DOHH2 (cell line): ENCODE results near the gene SNIP1.

Experiments used
- CTCF ChIP-seq: fragments of 200-600 bp; sonication (generic); IDR thresholded peaks from one replicate; pipeline ENCODE4 v1.5.1; 2014; ENCODE audit warnings: antibody characterized with exemption, mild to moderate bottlenecking, low read depth, low read length; ENCODE audit not compliant: poor library complexity, severe bottlenecking
- EZH2phosphoT487 ChIP-seq: fragments of 200-600 bp; sonication (generic); IDR thresholded peaks from 2 replicates; pipeline ENCODE4 v1.6.1; 2017; ENCODE audit warnings: borderline replicate concordance, mild to moderate bottlenecking, antibody characterized with exemption, low read length, moderate library complexity, mixed read lengths

GRCh38 chr1:37599940-37600339, 45.8 kb upstream of the SNIP1 start:
- TF ChIP-seq CTCF = no peak
- no peak for TF ChIP-seq EZH2phosphoT487
